HG03196 (cell line): Measurements from ENCODE around the gene TMEM272.

Experiments
- ATAC-seq: cut with Tn5 transposase; IDR thresholded peaks from one replicate; pipeline ENCODE4 v1.9.1; 2021; ENCODE audit not compliant: unreplicated experiment

The TMEM272 gene

DNA sequence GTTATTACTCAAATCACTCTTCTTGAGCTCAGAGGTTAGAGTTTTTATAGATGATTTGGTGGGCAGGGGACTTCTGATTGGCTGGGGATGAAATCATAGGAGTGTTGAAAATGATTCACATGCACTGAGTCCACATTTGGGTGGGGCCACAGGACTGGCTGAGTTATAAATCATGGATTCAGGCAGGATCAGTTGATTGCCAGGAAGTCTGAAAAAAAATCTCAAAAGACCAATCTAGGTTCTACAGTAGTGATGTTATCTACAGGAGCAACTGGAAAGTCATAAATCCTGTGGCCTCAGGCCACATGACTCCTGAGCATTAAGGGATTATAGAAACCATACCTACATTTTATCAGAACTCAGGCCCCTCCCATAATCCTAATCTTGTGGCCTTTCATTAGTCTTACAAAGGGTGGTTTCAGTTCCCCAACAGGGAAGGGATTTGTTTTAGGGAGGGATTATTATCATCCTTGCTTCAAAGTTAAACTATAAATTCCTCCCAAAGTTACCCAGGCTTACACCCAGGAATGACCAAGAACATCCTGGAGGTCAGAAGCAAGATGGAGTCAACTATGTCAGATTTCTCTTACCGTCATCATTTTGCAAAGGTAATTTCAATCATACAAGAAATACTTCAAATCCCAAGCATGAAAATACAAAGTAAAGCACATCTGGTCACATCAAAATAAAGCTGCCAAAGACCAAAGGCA is 11.2 kb upstream of the TMEM272 start:
- no peak for ATAC-seq

DNA sequence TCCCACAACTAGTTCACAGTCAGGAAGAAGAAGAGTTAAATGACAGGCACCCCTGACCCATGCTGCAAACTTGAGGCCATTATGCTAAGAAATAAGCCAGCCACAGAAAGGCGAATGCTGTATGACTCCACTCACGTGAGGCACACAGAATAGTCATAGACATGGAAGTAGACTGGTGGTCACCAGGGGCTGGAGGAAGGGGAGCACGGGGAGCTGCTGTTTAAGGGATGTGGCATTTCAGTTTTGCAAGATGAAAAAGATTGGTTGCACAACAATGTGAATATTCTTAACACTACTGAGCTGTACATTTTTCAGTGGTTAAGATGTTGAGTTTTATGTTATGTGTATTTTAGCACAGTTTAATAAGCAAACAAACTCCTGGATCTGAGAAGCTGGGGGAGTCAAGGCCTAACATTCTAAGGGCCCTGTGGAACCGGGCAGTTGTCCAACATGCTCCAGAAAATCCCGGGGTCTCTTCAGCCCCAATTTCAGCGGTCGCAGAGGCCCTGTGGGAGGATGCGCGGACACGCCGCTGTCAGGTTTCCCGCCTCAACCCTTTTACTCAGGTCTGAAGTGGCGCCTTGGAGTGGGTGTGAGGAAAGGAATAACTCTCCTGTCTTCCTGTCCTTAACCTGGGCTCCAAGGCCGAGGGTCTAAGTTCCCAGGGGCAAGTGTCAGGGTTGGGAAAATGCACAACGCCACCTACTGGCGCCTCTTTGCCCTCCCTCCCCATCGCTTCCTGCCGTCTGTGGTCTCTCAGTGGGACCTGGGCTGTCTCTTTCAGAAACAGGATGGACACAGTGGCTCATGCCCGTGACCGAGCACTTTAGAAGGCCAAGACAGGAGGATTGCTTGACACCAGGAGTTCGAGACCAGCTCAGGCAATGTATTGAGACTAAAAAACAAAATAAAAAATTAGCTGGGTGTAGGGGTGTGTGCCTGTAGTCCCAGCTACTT is 4.4 kb upstream of the TMEM272 start:
- ATAC-seq, result no peak

DNA sequence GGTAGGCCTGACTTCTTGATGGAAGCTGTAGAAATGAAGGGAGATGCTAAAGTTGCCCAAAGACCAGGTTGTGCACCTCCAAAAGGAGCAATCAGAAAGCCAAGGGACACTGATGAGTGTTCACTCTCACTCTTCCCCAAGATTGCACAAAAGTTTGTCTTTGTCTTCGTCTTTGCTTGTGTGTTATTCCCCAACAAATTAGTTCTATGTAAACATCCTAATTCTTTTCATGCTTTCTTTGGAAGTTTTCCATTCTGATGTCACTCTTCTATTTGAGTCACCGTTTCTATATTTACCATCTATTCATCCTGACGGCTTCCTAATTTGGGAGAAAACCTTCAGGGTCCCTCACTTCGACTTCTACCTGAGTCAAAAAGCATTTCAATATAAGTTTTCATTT is 3.7 kb upstream of the TMEM272 start:
- ATAC-seq, result no peak

DNA sequence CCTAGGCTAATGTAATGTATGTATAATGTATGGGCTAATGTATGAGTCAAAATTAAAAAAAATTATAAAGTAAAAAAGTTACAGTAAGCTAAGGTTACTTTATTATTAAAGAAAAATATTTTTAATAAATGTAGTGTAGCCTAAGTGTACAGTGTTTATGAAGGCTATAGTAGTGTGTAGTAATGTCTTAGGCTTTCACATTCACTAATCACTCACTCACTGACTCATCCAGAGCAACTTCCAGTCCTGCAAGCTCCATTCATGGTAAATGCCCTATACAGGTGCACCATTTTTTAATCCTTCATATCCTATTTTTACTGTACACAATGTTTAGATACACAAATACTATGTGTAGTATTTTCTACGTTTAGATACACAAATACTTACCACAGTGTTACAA is 1.8 kb upstream of the TMEM272 start:
- no peak for ATAC-seq

GRCh38 chr13:51845574-51846318 is 769 bp upstream of the TMEM272 start:
- no peak for ATAC-seq

GRCh38 chr13:51843529-51843928 is 1.4 kb downstream of the TMEM272 start:
- ATAC-seq, result no peak

- no peak for ATAC-seq
These were observed 3.2 kb downstream of the TMEM272 start for GRCh38 chr13:51841732-51842131.

GRCh38 chr13:51840917-51841316 is 4.1 kb downstream of the TMEM272 start:
- ATAC-seq, result no peak

DNA sequence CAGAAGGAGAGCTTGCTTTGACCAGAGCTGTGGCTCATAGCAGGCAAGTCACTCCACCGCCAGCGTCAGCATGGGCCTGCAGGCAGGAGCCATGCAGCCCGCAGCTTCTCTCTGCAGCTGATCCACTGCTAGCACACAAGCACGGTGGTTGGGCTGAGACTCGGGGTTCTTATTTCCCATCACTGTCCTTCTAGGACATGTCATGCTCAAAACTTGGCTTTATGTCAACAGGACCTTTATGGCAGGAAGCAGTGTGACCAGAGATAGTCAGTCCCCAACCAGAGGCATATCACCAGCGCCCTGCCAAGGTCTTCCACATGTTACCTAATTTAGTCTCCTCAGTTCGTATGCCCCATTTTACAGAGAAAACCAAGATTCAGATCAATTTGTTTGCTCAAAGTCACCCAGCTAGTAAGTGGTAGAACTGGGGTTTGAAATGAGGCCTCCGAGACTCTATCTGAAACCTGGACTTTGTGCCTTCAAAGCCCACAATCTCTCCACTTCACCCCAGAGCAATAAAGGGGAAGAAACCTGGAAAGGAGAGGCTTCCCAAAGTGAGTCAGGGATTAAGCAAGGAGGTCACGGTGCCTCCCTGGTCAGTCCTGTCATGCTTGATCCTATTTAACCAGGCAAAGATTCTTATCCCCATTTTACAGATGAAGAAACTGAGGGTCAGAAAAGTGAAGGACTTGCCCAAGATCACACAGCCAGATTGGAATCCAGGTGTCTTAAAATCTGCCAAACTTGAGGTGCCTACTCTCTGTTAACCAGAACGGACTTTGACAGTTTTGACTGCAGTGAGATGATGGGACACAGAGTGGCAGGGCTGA is 5.1 kb downstream of the TMEM272 start:
- ATAC-seq, result no peak

DNA sequence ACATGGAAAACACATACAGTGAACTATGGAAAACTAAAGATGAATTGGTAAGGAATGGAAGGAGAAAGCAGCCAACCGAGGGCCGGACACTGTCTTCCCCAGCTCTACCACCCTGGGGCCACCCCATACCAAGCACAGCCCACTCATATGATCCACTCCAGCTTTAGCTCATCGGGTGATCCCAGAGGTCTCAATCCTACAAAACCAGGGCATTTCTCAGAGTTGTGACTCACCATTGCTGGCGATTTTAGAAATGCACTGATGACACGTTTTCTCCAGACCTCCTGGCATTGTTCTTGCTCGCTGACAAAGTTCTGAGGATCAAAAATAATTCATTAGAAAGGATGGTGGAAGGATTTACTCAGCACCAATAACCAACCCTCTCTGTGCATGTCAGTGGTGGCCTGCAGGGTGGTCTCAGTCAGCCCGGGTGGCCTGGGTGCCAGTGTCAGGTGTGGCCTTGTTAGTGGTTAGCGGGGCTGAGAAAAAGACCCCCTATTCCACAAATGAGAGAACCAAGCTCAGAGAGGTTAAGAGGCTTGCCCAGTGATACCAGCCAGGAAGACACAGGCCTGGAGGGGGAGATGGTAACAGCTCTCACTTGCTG is 6.6 kb downstream of the TMEM272 start:
- ATAC-seq, result no peak

DNA sequence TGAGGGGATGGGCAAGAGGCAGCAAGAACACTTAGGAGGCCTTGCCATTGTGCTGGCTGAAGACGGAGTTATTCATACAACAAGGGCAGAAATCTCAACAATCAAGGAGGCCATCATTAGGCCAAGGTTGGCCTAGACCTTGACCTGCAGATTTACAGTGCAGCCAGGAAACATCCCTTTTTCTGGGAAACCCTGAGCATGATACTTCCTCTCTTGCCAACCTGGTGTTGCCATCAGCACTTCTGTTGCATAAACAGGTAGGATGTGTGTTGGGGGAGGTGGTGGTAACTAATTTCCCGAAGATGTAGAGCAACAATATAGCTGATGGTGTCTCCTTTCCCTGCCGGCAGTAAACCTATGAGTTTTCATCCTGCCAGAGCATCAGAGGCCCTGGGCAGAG is 8.0 kb downstream of the TMEM272 start:
- ATAC-seq, result no peak

- ATAC-seq, result no peak
These were observed 10.3 kb downstream of the TMEM272 start for GRCh38 chr13:51834581-51835171.

DNA sequence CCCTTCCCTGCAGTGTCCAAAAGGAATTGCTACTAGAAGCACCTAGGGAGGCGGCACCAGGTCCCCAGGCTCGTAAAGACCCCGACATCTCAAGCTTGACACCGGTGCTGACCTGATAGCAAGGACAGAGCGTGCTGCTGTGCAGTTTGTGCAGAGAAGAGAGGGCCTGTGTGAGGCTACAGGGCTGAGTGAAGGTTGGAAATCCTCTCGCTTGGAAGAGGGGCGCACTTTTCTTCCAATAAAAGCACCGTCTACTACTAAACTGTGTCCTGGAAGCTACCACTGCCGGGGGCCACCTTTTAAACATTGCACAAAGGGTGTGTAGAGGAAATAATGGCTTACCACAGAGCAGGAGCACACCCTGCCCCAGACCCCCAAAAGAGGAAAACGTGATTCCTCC is 11.0 kb downstream of the TMEM272 start:
- no peak for ATAC-seq

GRCh38 chr13:51832471-51833152 is 12.4 kb downstream of the TMEM272 start:
- ATAC-seq, result peak; percentile 62

DNA sequence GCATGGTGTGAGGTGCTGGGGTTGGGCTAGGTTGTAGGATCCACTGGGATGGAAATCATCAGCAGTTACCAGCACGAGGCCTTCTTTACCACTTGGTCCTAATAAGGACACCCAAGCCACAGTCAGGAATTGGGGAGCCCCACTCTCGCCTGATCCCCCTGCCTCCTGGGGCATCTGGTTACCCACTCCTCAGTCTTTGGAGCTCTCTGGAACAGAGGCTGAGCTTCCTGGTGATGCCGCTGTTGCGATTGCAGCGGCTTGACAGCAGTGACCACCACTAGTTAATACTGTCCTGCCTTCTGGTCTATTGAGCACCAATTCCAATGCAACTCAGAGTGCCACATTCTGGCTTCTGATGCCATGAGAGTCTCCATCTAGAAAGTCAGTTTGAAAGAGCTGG is 13.5 kb downstream of the TMEM272 start:
- ATAC-seq, result no peak

DNA sequence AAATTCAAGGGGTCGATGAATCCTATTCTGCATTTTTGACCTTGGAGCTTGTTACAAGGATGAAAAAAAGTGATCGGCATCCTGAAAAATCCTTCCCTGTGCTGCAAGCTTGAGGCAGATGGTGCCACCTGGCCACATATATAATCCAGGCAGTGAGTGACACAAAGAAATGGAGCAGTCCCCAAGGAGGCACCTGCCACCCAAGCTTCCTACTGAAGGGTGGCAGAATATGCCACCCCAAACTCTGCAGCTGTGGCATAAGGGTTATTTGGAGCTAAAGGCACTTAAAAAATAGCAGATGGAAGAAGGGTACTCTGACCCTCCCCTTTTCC is 15.4 kb downstream of the TMEM272 start:
- no peak for ATAC-seq

DNA sequence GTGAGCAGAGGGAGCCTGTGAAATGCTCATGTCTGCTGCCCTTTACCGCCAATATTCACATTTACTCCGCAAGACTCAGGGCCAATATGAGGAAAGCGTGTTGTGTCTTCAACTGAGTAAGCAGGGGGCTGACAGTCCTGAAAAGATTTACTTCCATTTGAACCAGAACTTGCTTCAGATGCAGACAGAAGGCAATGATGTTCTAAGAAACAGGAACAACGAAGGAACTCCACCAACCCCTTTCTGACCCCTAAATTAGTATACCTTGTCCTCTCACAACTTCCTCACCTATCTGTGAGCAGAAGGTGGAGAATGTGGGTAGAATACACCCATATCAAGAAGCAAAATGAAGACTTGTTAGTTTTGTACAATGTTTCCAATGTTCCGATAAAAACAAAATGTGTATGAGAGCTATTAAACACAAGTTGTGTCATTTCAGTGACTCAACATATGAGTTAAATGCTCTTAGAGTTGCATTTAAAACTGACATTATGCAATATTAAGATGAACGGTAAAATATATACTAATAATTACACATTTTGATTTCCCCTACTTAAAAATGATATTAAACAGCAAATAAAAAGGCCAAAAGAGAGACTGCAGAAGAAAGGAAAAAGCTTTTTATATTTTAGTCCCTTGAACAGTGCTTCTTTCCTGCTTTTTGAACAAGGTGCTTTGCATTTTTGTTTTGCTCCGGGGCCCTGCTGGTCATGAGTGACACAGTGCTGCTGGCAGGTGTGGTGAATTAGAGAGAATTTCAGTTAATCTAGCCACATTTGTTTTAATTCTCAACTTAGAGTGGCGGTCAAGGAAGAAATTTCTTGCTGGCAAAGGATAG is 16.0 kb downstream of the TMEM272 start:
- ATAC-seq, result no peak

DNA sequence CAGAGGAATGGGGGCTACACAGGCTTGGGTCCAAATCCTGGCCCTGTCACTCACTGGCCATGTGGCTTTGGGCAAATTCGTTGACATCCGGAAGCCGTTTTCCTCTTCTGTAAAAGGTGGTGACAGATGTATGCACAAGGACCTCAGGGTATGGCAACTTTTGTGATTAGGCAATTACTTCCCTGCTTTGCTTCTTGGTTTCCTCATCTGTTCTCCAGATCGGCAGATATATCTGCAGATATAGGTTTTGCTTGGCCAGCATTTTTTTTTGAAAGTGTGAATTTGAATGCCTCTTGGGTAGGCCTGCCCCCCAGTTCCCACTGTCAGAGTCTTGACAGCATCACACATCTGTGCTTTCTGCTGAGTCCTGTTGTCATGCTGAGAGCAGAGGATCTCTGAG is 17.7 kb downstream of the TMEM272 start:
- no peak for ATAC-seq

DNA sequence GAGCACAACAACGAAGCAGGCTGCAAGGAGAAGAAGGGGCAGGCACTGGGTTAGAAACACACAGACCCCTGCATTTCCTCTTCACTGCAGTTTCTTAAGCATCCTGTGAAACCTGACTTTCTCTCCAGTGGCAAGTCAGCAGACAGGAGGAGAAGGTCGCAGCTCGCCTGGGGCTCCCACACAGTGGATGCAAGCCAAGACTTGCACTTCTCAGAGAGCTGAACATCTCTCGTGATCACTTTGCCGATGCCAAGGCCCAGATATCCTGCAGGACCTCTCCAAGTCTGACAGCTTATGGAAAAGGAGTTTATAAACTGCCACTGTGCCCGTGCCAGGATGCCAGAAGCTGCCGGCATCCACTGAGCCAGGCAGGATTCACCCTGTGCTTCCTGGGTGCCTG is 18.4 kb downstream of the TMEM272 start:
- ATAC-seq, result no peak
